Neural cell (in vitro differentiated cells): Measurements from ENCODE around the gene SGK2. TPM values are rescaled to one million over a fixed set of nuclear protein-coding genes. Genes with fewer than 3 reads are reported as not detected.

Experiments used
- H2AFZ ChIP-seq: fragments of 200-600, 300-800 bp; sonication (generic), shearing (Covaris generic); 2 replicates; pipeline ENCODE4 v1.6.0; 2014; ENCODE audit warnings: low read depth, mild to moderate bottlenecking, antibody characterized with exemption, low read length, moderate library complexity
- H3F3A ChIP-seq: fragments of 200-600 bp; shearing (Covaris generic); 2 replicates; pipeline ENCODE4 v1.6.1; 2016; ENCODE audit warnings: mild to moderate bottlenecking, moderate library complexity, mixed read lengths, antibody characterized with exemption, low read length; ENCODE audit not compliant: insufficient read depth, poor library complexity, severe bottlenecking
- H3K27ac ChIP-seq: fragments of 200-600, 300-800 bp; sonication (generic), shearing (Covaris generic); 2 replicates; pipeline ENCODE4 v1.5.1; 2014; ENCODE audit warnings: mild to moderate bottlenecking, low read length, moderate library complexity
- H3K27me3 ChIP-seq: fragments of 300-800, 200-600 bp; sonication (generic), shearing (Covaris generic); 2 replicates; pipeline ENCODE4 v1.6.0; 2014; ENCODE audit warnings: mild to moderate bottlenecking, low read depth, low read length, moderate library complexity; ENCODE audit not compliant: insufficient read depth
- H3K36me3 ChIP-seq: fragments of 300-800, 200-600 bp; sonication (generic), shearing (Covaris generic); 2 replicates; pipeline ENCODE4 v1.5.1; 2014; ENCODE audit warnings: mild to moderate bottlenecking, antibody characterized with exemption, low read length, moderate library complexity; ENCODE audit not compliant: insufficient read depth
- H3K4me2 ChIP-seq: fragments of 300-800, 200-600 bp; sonication (generic), shearing (Covaris generic); 2 replicates; pipeline ENCODE4 v1.6.0; 2014; ENCODE audit warnings: mild to moderate bottlenecking, low read length
- H3K4me3 ChIP-seq: fragments of 300-800, 200-600 bp; sonication (generic), shearing (Covaris generic); 2 replicates; pipeline ENCODE4 v1.5.1; 2014; ENCODE audit warnings: mild to moderate bottlenecking, low read length, moderate library complexity
- H3K79me2 ChIP-seq: fragments of 200-600 bp; shearing (Covaris generic); replicated peaks from 2 replicates; pipeline ENCODE4 v1.6.0; 2014; ENCODE audit warnings: mild to moderate bottlenecking, low read length, moderate library complexity; ENCODE audit not compliant: insufficient read depth
- H3K9ac ChIP-seq: fragments of 300-800, 200-600 bp; sonication (generic), shearing (Covaris generic); 2 replicates; pipeline ENCODE4 v1.6.1; 2016; ENCODE audit warnings: mild to moderate bottlenecking, low read length, mixed read lengths
- H3K9me2 ChIP-seq: fragments of 200-600 bp; shearing (Covaris generic); 2 replicates; pipeline ENCODE4 v1.6.1; 2016; ENCODE audit warnings: mild to moderate bottlenecking, low read length, mixed read lengths; ENCODE audit not compliant: insufficient read depth
- H3K9me3 ChIP-seq: fragments of 200-600, 300-800 bp; sonication (generic), shearing (Covaris generic); 2 replicates; pipeline ENCODE4 v1.6.1; 2016; ENCODE audit warnings: mild to moderate bottlenecking, mixed run types, low read length, moderate library complexity, mixed read lengths
- H4K20me1 ChIP-seq: fragments of 200-600 bp; shearing (Covaris generic); 2 replicates; pipeline ENCODE4 v1.6.1; 2016; ENCODE audit warnings: mild to moderate bottlenecking, mixed run types; ENCODE audit not compliant: insufficient read depth
- CTCF ChIP-seq: fragments of 450-650 bp; IDR thresholded peaks from 2 replicates; pipeline ENCODE4 v1.5.1; 2014; ENCODE audit warnings: antibody characterized with exemption, mild to moderate bottlenecking, moderate library complexity; ENCODE audit not compliant: poor library complexity, severe bottlenecking
- EP300 ChIP-seq: fragments of 450-650 bp; conservative IDR thresholded peaks from 2 replicates; pipeline ENCODE4 v1.6.1; 2014; ENCODE audit warnings: antibody characterized with exemption, mild to moderate bottlenecking, moderate library complexity; ENCODE audit not compliant: poor library complexity, severe bottlenecking
- EZH2 ChIP-seq: fragments of 200-600, 300-800 bp; shearing (Covaris generic), sonication (generic); IDR thresholded peaks from 2 replicates; pipeline ENCODE4 v1.6.1; 2014; ENCODE audit warnings: antibody characterized with exemption, low read length, borderline replicate concordance, mild to moderate bottlenecking; ENCODE audit not compliant: insufficient read depth, poor library complexity, severe bottlenecking
- MXI1 ChIP-seq: fragments of 450-650 bp; conservative IDR thresholded peaks from 2 replicates; pipeline ENCODE4 v1.6.1; 2014; ENCODE audit warnings: antibody characterized with exemption, mild to moderate bottlenecking; ENCODE audit not compliant: poor library complexity, severe bottlenecking
- POLR2AphosphoS5 ChIP-seq: IDR thresholded peaks from 2 replicates; pipeline ENCODE4 v1.6.1; 2012
- RAD21 ChIP-seq: fragments of 450-650 bp; conservative IDR thresholded peaks from 2 replicates; pipeline ENCODE4 v1.6.1; 2014; ENCODE audit warnings: antibody characterized with exemption, mild to moderate bottlenecking, moderate library complexity
- REST ChIP-seq: IDR thresholded peaks from 2 replicates; pipeline ENCODE4 v1.6.1; 2012; ENCODE audit warnings: borderline replicate concordance
- SMC3 ChIP-seq: fragments of 450-650 bp; conservative IDR thresholded peaks from 2 replicates; pipeline ENCODE4 v1.6.1; 2014; ENCODE audit warnings: antibody characterized with exemption, mild to moderate bottlenecking, moderate library complexity; ENCODE audit not compliant: poor library complexity
- TAF1 ChIP-seq: IDR thresholded peaks from 2 replicates; pipeline ENCODE4 v1.6.1; 2012; ENCODE audit warnings: low read depth
- polyA plus RNA-seq: library from polyadenylated mRNA; depleted of rRNA; stranded (reverse); fragments of >200 nt; gene quantifications from 2 replicates; pipeline ENCODE4 v1.2.3, GENCODE V29; 2014

SGK2 gene
- polyA plus RNA-seq, 1 donor from 2014 or later: 0.81 TPM

- Histone ChIP-seq H3K27me3 (no peaks in the 10 kb centered on the region), H4K20me1 (no peaks in the 10 kb centered on the region), H3K79me2 (no peaks in the 10 kb centered on the region), H3K4me3 (no peak overlapping the region), H3K9me2 (no peaks in the 10 kb centered on the region), H3K4me2 (no peak overlapping the region), H3K9me3 (no peaks in the 10 kb centered on the region), H2AFZ (no peak overlapping the region), H3K27ac (no peak overlapping the region), H3K9ac (no peak overlapping the region), H3K36me3 (no peaks in the 10 kb centered on the region), H3F3A (no peaks in the 10 kb centered on the region)
- no peak for TF ChIP-seq EP300
- TF ChIP-seq REST: peak; percentile 34
- TF ChIP-seq SMC3: peak; percentile 84
- peak; percentile 75 for TF ChIP-seq RAD21
- TF ChIP-seq POLR2AphosphoS5: no peak
- no peak for TF ChIP-seq MXI1
- peak; percentile 80 for TF ChIP-seq CTCF
- TF ChIP-seq EZH2: no peak
- TF ChIP-seq TAF1: no peak
Observed at GRCh38 chr20:43537921-43538877, 20.6 kb upstream of the SGK2 start.

- Histone ChIP-seq H3K27me3 (no peaks in the 10 kb centered on the region), H3K4me3 (no peak overlapping the region), H3K9ac (no peak overlapping the region), H3F3A (no peaks in the 10 kb centered on the region), H2AFZ (no peak overlapping the region), H4K20me1 (no peaks in the 10 kb centered on the region), H3K9me2 (no peaks in the 10 kb centered on the region), H3K36me3 (no peaks in the 10 kb centered on the region), H3K4me2 (no peak overlapping the region), H3K79me2 (no peaks in the 10 kb centered on the region), H3K27ac (no peak overlapping the region), H3K9me3 (no peaks in the 10 kb centered on the region)
- TF ChIP-seq EP300: no peak
- TF ChIP-seq POLR2AphosphoS5: no peak
- no peak for TF ChIP-seq CTCF
- no peak for TF ChIP-seq SMC3
- no peak for TF ChIP-seq RAD21
- TF ChIP-seq TAF1: no peak
- TF ChIP-seq MXI1: no peak
- no peak for TF ChIP-seq EZH2
- TF ChIP-seq REST: no peak
Observed at GRCh38 chr20:43538878-43539700, 19.7 kb upstream of the SGK2 start.
